K562 (cell line): ENCODE measurements around the gene UFSP1. TPM values are rescaled to one million over a fixed set of nuclear protein-coding genes. Genes with fewer than 3 reads are reported as not detected.
A peak's percentile ranks its signal among the peaks of the same experiment; 100 is the strongest.

Source experiments
- GABPA ChIP-seq: fragments of 200-800 bp; sonication (Bioruptor generic); conservative IDR thresholded peaks from 2 replicates; pipeline ENCODE4 v1.6.1; 2016; ENCODE audit warnings: low read depth, missing genetic modification characterization, missing compliant biosample characterization
- GATAD2B ChIP-seq: fragments of 450-650 bp; IDR thresholded peaks from 2 replicates; pipeline ENCODE4 v1.6.1; 2017; ENCODE audit warnings: mild to moderate bottlenecking, borderline replicate concordance
- JUN ChIP-seq, 2 experiments: sonication (generic) in 1 of 2; formaldehyde crosslinking in 1 of 2; IDR thresholded peaks; 2 replicates each; pipeline versions ENCODE4 v1.6.1 to v1.8.0; 2012 to 2022; ENCODE audit warnings: borderline replicate concordance in 2 of 2, mild to moderate bottlenecking in 2 of 2, improper control_type of control experiment in 1 of 2, low read depth in 1 of 2, low read length in 1 of 2, missing genetic modification reagents in 1 of 2
- PHTF2 ChIP-seq: fragments of 250-450 bp; sonication (Bioruptor Pico); IDR thresholded peaks from 2 replicates; pipeline ENCODE4 v1.5.0; 2021; ENCODE audit warnings: mild to moderate bottlenecking
- POLR2AphosphoS5 ChIP-seq: IDR thresholded peaks from 2 replicates; pipeline ENCODE4 v1.6.1; 2011; ENCODE audit warnings: mild to moderate bottlenecking, low read depth, low read length, moderate library complexity; ENCODE audit not compliant: control insufficient read depth, insufficient read depth
- RAD21 ChIP-seq, 2 experiments: fragments of 250-450 bp in 1 of 2; fragments of 450-650 bp in 1 of 2; sonication (Bioruptor Pico) in 1 of 2; formaldehyde crosslinking in 1 of 2; IDR thresholded peaks in 1 of 2; conservative IDR thresholded peaks in 1 of 2; 2 replicates each; pipeline versions ENCODE4 v1.4.0 to v1.8.0; 2020 to 2022; ENCODE audit warnings: mild to moderate bottlenecking in 2 of 2, moderate library complexity in 1 of 2
- TCF7 ChIP-seq: sonication (generic); IDR thresholded peaks from 2 replicates; pipeline ENCODE4 v1.6.1; 2016; ENCODE audit warnings: antibody characterized with exemption, borderline replicate concordance
- polyA plus RNA-seq, 8 experiments: library from polyadenylated mRNA; depleted of rRNA in 4 of 8; stranded (reverse) in 5 of 8; unstranded in 3 of 8; fragments of >200 nt; fragmentation: Nextera tagmentation in 2 of 8; fragmentation: Illumina TruSeq in 1 of 8; extraction: Ambion mirVana in 2 of 8; extraction: Trizol in 1 of 8; gene quantifications; 2 replicates each; pipeline versions ENCODE4 v1.2.1 to v1.2.3, GENCODE V29; 2011 to 2014; ENCODE audit warnings: inconsistent platforms in 1 of 8, missing spikeins in 1 of 8
- total RNA-seq, 7 experiments: library from RNA; depleted of rRNA in 6 of 7; stranded (reverse); fragments of >200 nt in 6 of 7; fragmentation: Illumina TruSeq in 2 of 7; extraction: Trizol in 2 of 7; gene quantifications; 2 replicates each; pipeline versions ENCODE4 v1.2.1 to v1.2.3, GENCODE V29; 2011 to 2021; ENCODE audit warnings: low replicate concordance in 1 of 7
- TF ChIP-seq, protein P1 (sequence below): fragments of 150-350 bp; conservative IDR thresholded peaks from 2 replicates; pipeline ENCODE4 v1.6.1; 2014; ENCODE audit warnings: low read length
- TF ChIP-seq, protein P2 (sequence below): IDR thresholded peaks from 3 replicates; pipeline ENCODE4 v1.6.1; 2011; ENCODE audit warnings: borderline replicate concordance, mild to moderate bottlenecking; ENCODE audit not compliant: insufficient read length, insufficient read depth

The UFSP1 gene
- total and polyA plus RNA-seq, 9 of the 15 experiments (the other 6 are each of a cell fraction or from before 2014, with no cell fraction given), result 0.50 to 18.8 (median 2.1) TPM

DNA sequence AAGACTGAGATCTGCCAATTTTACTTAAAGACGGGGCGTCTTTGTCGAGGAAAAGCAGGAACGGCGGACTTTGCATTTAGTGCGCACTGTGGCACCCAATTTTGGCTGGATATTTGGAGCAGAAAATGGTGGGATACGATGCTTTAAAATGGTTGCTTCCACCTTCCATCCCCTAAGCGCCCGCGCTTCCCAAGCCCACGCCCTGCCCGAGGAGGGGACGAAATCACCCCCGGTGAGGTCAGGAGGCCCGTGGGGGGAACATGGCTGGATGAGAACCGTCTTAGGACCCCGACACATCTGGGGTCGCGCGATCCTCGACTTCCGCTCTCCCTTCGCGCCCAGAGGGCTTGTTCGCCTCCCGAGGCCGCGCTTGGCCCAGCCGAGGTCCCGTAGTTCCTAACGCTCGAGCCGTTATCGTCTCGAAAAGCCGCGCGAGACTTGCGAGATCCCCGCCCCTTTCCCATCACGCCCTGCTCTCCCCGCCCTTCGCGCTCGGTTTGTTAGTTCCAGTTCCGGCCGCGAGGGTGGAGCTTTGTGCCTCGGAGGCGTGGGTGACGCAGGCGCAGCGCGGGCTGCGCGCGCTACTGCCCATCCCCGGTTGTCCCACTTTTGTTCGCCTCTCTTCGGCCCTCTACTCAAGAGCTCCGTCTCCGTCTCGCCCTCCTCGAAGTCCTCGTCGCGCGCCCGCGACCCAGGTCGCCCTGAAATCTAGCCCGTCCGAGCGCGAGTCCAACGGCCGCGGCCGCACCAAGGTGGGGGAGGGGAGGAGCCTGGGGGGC lies 14.7 kb downstream of the UFSP1 start, which contains the start of gene SRRT (continued):
- TF ChIP-seq RAD21 (CRISPR knock-in tag; conservative IDR thresholded peaks at IDR 0.05 in 1 of 2, IDR thresholded peaks at IDR 0.05 in 1 of 2) (0 out of 4 replicates have a peak, but pooled peaks of 1 of the 2 experiments have one; percentile 3), PHTF2 (CRISPR knock-in tag) (no peak), JUN (IDR thresholded peaks at IDR 0.05; ENCODE audit: borderline replicate concordance, low read depth, low read length) (0 out of 2 replicates have a peak, but pooled peaks have one; percentile 7), JUN (CRISPR knock-in tag; IDR thresholded peaks at IDR 0.05; ENCODE audit: borderline replicate concordance) (peak; percentile 80; the same call in 1 of the 2 replicates), TCF7 (0 out of 2 replicates have a peak, but pooled peaks have one; percentile 33), GATAD2B (0 out of 2 replicates have a peak, but pooled peaks have one; percentile 62), GABPA (tag) (peak; percentile 89), POLR2AphosphoS5 (peak; percentile 92)
- TF ChIP-seq, protein P1, sequence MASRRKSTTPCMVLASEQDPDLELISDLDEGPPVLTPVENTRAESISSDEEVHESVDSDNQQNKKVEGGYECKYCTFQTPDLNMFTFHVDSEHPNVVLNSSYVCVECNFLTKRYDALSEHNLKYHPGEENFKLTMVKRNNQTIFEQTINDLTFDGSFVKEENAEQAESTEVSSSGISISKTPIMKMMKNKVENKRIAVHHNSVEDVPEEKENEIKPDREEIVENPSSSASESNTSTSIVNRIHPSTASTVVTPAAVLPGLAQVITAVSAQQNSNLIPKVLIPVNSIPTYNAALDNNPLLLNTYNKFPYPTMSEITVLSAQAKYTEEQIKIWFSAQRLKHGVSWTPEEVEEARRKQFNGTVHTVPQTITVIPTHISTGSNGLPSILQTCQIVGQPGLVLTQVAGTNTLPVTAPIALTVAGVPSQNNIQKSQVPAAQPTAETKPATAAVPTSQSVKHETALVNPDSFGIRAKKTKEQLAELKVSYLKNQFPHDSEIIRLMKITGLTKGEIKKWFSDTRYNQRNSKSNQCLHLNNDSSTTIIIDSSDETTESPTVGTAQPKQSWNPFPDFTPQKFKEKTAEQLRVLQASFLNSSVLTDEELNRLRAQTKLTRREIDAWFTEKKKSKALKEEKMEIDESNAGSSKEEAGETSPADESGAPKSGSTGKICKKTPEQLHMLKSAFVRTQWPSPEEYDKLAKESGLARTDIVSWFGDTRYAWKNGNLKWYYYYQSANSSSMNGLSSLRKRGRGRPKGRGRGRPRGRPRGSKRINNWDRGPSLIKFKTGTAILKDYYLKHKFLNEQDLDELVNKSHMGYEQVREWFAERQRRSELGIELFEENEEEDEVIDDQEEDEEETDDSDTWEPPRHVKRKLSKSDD, result 0 out of 2 replicates have a peak, but pooled peaks have one; percentile 46
- TF ChIP-seq, protein P2, sequence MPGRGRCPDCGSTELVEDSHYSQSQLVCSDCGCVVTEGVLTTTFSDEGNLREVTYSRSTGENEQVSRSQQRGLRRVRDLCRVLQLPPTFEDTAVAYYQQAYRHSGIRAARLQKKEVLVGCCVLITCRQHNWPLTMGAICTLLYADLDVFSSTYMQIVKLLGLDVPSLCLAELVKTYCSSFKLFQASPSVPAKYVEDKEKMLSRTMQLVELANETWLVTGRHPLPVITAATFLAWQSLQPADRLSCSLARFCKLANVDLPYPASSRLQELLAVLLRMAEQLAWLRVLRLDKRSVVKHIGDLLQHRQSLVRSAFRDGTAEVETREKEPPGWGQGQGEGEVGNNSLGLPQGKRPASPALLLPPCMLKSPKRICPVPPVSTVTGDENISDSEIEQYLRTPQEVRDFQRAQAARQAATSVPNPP, result no peak
